ENCODE data around the gene TCHHL1. TPM values are rescaled to one million over a fixed set of nuclear protein-coding genes. Genes with fewer than 3 reads are reported as not detected.

The TCHHL1 gene
- total RNA-seq, 1 donor from 2014 or later: not detected

- intact Hi-C loops (cut with DNase I): no loop called here
- Histone ChIP-seq H3K27ac (no peak overlapping the region), H3K4me3 (peak overlapping the region; percentile 50 to 63), H3K4me1 (peaks cover 17% of the 10 kb centered on the region in 2 donors), H3K27me3 (peaks cover 16% of the 10 kb centered on the region), H3K36me3 (no peaks in the 10 kb centered on the region), H3K9me3 (no peaks in the 10 kb centered on the region)
- TF ChIP-seq CTCF (IDR thresholded peaks at IDR 0.05): no peak
- no peak for DNase-seq (ENCODE audit: low spot score in 2 of 2)
Measured at GRCh38 chr1:152110860-152111514, 22.1 kb upstream of the TCHHL1 start.

DNA sequence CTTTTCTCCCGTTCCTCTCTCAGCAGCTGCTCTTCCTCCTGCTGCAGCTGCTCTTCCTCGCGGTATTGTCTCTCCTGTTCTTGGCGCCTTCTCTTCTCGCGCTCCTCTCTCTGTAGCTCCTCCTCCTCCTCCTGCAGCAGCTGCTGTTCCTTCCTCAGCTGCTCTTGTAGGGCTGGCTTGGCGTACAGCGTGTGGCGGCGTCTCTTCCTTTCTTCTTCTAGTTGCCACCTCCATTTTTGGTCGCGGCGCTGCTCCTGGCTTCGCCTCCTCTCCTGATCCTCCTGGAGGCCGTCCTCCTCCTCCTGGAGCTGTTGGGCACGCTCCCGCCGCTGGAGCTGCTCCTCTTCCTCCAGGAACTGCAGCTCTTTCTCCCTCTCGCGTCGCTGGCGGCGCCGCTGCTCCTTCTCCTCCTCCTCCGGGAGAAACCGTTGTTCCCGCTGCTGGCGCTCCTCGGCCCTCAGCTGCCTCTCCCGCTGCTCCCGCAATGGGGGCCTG lies 21.5 kb upstream of the TCHHL1 start:
- DNase-seq (ENCODE audit: low spot score in 2 of 2): no peak
- Histone ChIP-seq H3K27me3 (peaks cover 16% of the 10 kb centered on the region), H3K4me1 (peaks cover 17% of the 10 kb centered on the region in 2 donors), H3K27ac (no peak overlapping the region), H3K36me3 (no peaks in the 10 kb centered on the region), H3K9me3 (no peaks in the 10 kb centered on the region), H3K4me3 (peak overlapping the region; percentile 50 to 63)
- intact Hi-C loops (cut with DNase I): no loop called here
- TF ChIP-seq CTCF (IDR thresholded peaks at IDR 0.05): no peak

DNA sequence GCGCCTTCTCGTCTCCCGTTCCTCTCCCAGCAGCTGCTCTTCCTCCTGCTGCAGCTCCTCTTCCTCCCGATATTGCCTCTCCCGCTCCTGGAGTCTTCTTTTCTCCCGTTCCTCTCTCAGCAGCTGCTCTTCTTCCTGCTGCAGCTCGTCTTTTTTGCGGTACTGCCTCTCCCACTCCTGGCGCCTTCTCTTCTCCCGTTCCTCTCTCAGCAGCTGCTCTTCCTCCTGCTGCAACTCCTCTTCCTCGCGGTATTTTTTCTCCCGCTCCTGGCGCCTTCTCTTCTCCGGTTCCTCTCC lies 21.1 kb upstream of the TCHHL1 start:
- Histone ChIP-seq H3K9me3 (no peaks in the 10 kb centered on the region), H3K4me1 (peaks cover 17% of the 10 kb centered on the region in 2 donors), H3K27me3 (peaks cover 16% of the 10 kb centered on the region), H3K27ac (no peak overlapping the region), H3K4me3 (peak overlapping the region; percentile 50 to 63), H3K36me3 (no peaks in the 10 kb centered on the region)
- TF ChIP-seq CTCF (IDR thresholded peaks at IDR 0.05): no peak
- no peak for DNase-seq (ENCODE audit: low spot score in 2 of 2)
- intact Hi-C loops (cut with DNase I): no loop called here

DNA sequence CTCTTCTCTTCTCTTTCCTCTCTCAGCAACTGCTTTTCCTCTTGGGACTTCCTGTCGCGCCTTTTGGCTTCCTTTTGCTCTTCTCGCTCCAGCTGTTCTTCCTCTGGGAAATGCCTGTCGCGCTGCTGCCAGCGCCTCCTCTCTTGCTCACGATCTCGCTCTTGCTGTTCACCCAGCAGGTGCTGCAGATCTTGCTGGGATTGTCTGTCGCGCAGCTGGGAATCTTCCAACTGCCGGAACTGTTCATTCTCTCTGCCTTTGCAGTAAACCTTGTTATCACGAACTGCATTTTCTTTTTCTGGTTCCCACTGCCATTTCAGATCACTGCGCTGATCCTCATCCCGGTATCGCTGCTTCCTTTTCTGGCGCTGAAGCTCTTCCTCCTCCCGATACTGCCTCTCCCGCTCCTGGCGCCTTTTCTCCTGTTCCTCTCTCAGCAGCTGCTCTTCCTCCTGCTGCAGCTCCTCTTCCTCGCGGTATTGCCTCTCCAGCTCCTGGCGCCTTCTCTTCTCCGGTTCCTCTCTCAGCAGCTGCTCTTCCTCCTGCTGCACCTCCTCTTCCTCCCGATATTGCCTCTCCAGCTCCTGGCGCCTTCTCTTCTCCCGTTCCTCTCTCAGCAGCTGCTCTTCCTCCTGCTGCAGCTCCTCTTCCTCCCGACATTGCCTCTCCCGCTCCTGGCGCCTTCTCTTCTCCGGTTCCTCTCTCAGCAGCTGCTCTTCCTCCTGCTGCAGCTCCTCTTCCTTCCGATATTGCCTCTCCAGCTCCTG lies 20.6 kb upstream of the TCHHL1 start:
- no peak for TF ChIP-seq CTCF (IDR thresholded peaks at IDR 0.05)
- Histone ChIP-seq H3K4me3 (peak overlapping the region in 1 of 2 donors; percentile 63), H3K36me3 (no peaks in the 10 kb centered on the region), H3K4me1 (peaks cover 17% of the 10 kb centered on the region in 2 donors), H3K27me3 (peaks cover 16% of the 10 kb centered on the region), H3K27ac (no peak overlapping the region), H3K9me3 (no peaks in the 10 kb centered on the region)
- intact Hi-C loops (cut with DNase I): no loop called here
- no peak for DNase-seq (ENCODE audit: low spot score in 2 of 2)

DNA sequence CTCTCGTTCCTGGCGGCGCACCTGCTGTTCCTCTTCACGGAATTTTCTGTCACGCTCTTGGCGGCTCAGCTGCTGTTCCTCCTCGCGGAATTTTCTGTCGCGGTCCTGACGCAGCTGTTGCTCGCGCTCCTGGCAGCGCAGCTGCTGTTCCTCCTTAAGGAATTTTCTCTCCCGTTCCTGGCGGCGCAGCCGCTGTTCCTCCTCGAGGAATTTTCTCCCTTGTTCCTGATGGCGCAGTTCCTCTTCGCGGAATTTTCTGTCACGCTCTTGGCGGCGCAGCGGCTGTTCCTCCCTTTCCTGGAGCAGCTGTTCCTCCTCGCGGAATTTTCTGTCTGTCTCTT lies 20.0 kb upstream of the TCHHL1 start:
- peak overlapping the region; percentile 17 to 63 for H3K4me3 ChIP-seq
- TF ChIP-seq CTCF (IDR thresholded peaks at IDR 0.05): no peak

More for the DNA sequence above, 20.0 kb upstream of the TCHHL1 start:
- no peak for DNase-seq (ENCODE audit: low spot score in 2 of 2)
- Histone ChIP-seq H3K27ac (no peak overlapping the region), H3K27me3 (peaks cover 16% of the 10 kb centered on the region), H3K36me3 (no peaks in the 10 kb centered on the region), H3K4me1 (peaks cover 17% of the 10 kb centered on the region in 2 donors), H3K9me3 (no peaks in the 10 kb centered on the region)
- intact Hi-C loops (cut with DNase I): no loop called here

All from ascending aorta (tissue), 2 donors.